Activated CD8-positive, alpha-beta T cell treated with anti-CD3 and anti-CD28 coated beads, Interleukin-2, amount 10 ng/mL, durations not matched to agents 7 days and 5 days (primary cell): ENCODE data around the gene PRKCA. TPM values are rescaled to one million over a fixed set of nuclear protein-coding genes. Genes with fewer than 3 reads are reported as not detected.

Source experiments
- ATAC-seq: fragments of 150-1000 bp; cut with Tn5 transposase; one replicate; pipeline ENCODE4 v1.10.0; 2021; ENCODE audit warnings: moderate library complexity
- CTCF ChIA-PET: fragments of 350-600 bp; sonication (Branson Sonifier 250); formaldehyde crosslinking; loops from one replicate; lab custom pipeline; 2021; ENCODE audit warnings: antibody characterized with exemption; lab: Charles Lee
- POLR2A ChIA-PET: fragments of 350-600 bp; sonication (Branson Sonifier 250); formaldehyde crosslinking; loops from one replicate; lab custom pipeline; 2021; ENCODE audit warnings: antibody characterized with exemption; lab: Charles Lee
- DNase-seq: peaks from one replicate; pipeline ENCODE4 v3.0.0-alpha.2; 2020
- H3K27ac Mint-ChIP-seq: one replicate; pipeline ENCODE4 v1.8.0; 2021; ENCODE audit warnings: mild to moderate bottlenecking, mixed read lengths
- H3K27me3 Mint-ChIP-seq: one replicate; pipeline ENCODE4 v1.8.0; 2021; ENCODE audit warnings: low read depth, mixed read lengths
- H3K36me3 Mint-ChIP-seq: one replicate; pipeline ENCODE4 v1.8.0; 2021; ENCODE audit warnings: low read depth, mixed read lengths
- H3K4me1 Mint-ChIP-seq: one replicate; pipeline ENCODE4 v1.8.0; 2021; ENCODE audit warnings: low read depth, mixed read lengths
- H3K4me3 Mint-ChIP-seq: one replicate; pipeline ENCODE4 v1.8.0; 2021; ENCODE audit warnings: mild to moderate bottlenecking, mixed read lengths
- H3K9me3 Mint-ChIP-seq: one replicate; pipeline ENCODE4 v1.8.0; 2022; ENCODE audit warnings: mixed read lengths; ENCODE audit not compliant: insufficient read depth
- total RNA-seq, 2 experiments: library from RNA; stranded (reverse); gene quantifications; one replicate each; pipeline ENCODE4 v1.2.3, GENCODE V29; 2021

The PRKCA gene
- total RNA-seq, 2 experiments from 2014 or later: 74.1 to 76.9 TPM

- POLR2A ChIA-PET: no interaction called here
- no peak overlapping the region for H3K4me3 Mint-ChIP-seq
Observed at GRCh38 chr17:66840061-66840460, 537.6 kb downstream of the PRKCA start.

GRCh38 chr17:66841328-66841727, 538.9 kb downstream of the PRKCA start:
- peaks cover 16% of the 10 kb centered on the region for H3K27me3 Mint-ChIP-seq
- no peak overlapping the region for H3K4me3 Mint-ChIP-seq
- ATAC-seq: no peak
- no peaks in the 10 kb centered on the region for H3K9me3 Mint-ChIP-seq
- no peak for DNase-seq
- no peaks in the 10 kb centered on the region for H3K36me3 Mint-ChIP-seq
- H3K4me1 Mint-ChIP-seq: no peaks in the 10 kb centered on the region
- POLR2A ChIA-PET: no interaction called here
- CTCF ChIA-PET: no interaction called here
- no peak overlapping the region for H3K27ac Mint-ChIP-seq

More at GRCh38 chr17:66840061-66840460, 537.6 kb downstream of the PRKCA start:
- no peak for DNase-seq
- ATAC-seq: no peak
- Mint-ChIP-seq H3K27me3 (peaks cover 24% of the 10 kb centered on the region), H3K36me3 (no peaks in the 10 kb centered on the region), H3K27ac (no peak overlapping the region), H3K9me3 (no peaks in the 10 kb centered on the region), H3K4me1 (no peaks in the 10 kb centered on the region)
- CTCF ChIA-PET: no interaction called here

GRCh38 chr17:66841744-66842143, 539.3 kb downstream of the PRKCA start:
- DNase-seq (no peak), ATAC-seq (no peak)
- CTCF ChIA-PET: no interaction called here
- Mint-ChIP-seq H3K4me1 (no peaks in the 10 kb centered on the region), H3K4me3 (no peak overlapping the region), H3K36me3 (no peaks in the 10 kb centered on the region), H3K27ac (no peak overlapping the region), H3K27me3 (peaks cover 13% of the 10 kb centered on the region), H3K9me3 (no peaks in the 10 kb centered on the region)
- POLR2A ChIA-PET: no interaction called here

- Mint-ChIP-seq H3K27me3 (peaks cover 8% of the 10 kb centered on the region), H3K9me3 (no peaks in the 10 kb centered on the region), H3K4me3 (no peak overlapping the region), H3K27ac (no peak overlapping the region), H3K4me1 (no peaks in the 10 kb centered on the region), H3K36me3 (no peaks in the 10 kb centered on the region)
- DNase-seq (no peak), ATAC-seq (no peak)
- ChIA-PET POLR2A (no interaction called here), CTCF (no interaction called here)
Observed at GRCh38 chr17:66842505-66842904, 540.1 kb downstream of the PRKCA start.

GRCh38 chr17:66842959-66843358, 540.5 kb downstream of the PRKCA start:
- no peaks in the 10 kb centered on the region for H3K36me3 Mint-ChIP-seq
- H3K27ac Mint-ChIP-seq: no peak overlapping the region
- no peak for ATAC-seq
- ChIA-PET CTCF (no interaction called here), POLR2A (no interaction called here)
- no peak for DNase-seq
- H3K4me1 Mint-ChIP-seq: no peaks in the 10 kb centered on the region
- H3K9me3 Mint-ChIP-seq: no peaks in the 10 kb centered on the region
- peaks cover 7% of the 10 kb centered on the region for H3K27me3 Mint-ChIP-seq
- no peak overlapping the region for H3K4me3 Mint-ChIP-seq

GRCh38 chr17:66843627-66844026, 541.2 kb downstream of the PRKCA start:
- no peak overlapping the region for H3K27ac Mint-ChIP-seq
- ChIA-PET CTCF (no interaction called here), POLR2A (no interaction called here)
- no peaks in the 10 kb centered on the region for H3K36me3 Mint-ChIP-seq
- no peaks in the 10 kb centered on the region for H3K9me3 Mint-ChIP-seq
- no peak overlapping the region for H3K4me3 Mint-ChIP-seq
- H3K27me3 Mint-ChIP-seq: peaks cover 7% of the 10 kb centered on the region
- no peaks in the 10 kb centered on the region for H3K4me1 Mint-ChIP-seq
- ATAC-seq (no peak), DNase-seq (no peak)

- H3K36me3 Mint-ChIP-seq: no peaks in the 10 kb centered on the region
- ChIA-PET CTCF (no interaction called here), POLR2A (no interaction called here)
- DNase-seq (no peak), ATAC-seq (no peak)
- H3K4me3 Mint-ChIP-seq: no peak overlapping the region
- H3K4me1 Mint-ChIP-seq: no peaks in the 10 kb centered on the region
- no peaks in the 10 kb centered on the region for H3K9me3 Mint-ChIP-seq
- H3K27ac Mint-ChIP-seq: no peak overlapping the region
- H3K27me3 Mint-ChIP-seq: peaks cover 3% of the 10 kb centered on the region
Observed at GRCh38 chr17:66847704-66848103, 545.3 kb downstream of the PRKCA start.

- H3K4me1 Mint-ChIP-seq: no peaks in the 10 kb centered on the region
- peaks cover 3% of the 10 kb centered on the region for H3K27me3 Mint-ChIP-seq
- no peaks in the 10 kb centered on the region for H3K9me3 Mint-ChIP-seq
- no peaks in the 10 kb centered on the region for H3K36me3 Mint-ChIP-seq
- ATAC-seq (no peak), DNase-seq (no peak)
- no peak overlapping the region for H3K27ac Mint-ChIP-seq
- CTCF ChIA-PET: no interaction called here
- no peak overlapping the region for H3K4me3 Mint-ChIP-seq
- POLR2A ChIA-PET: no interaction called here
Observed at GRCh38 chr17:66848496-66848895, 546.1 kb downstream of the PRKCA start.

GRCh38 chr17:66849032-66849655, 546.7 kb downstream of the PRKCA start:
- H3K9me3 Mint-ChIP-seq: no peaks in the 10 kb centered on the region
- CTCF ChIA-PET: no interaction called here
- H3K36me3 Mint-ChIP-seq: no peaks in the 10 kb centered on the region
- ATAC-seq (no peak), DNase-seq (no peak)
- H3K4me1 Mint-ChIP-seq: no peaks in the 10 kb centered on the region
- H3K4me3 Mint-ChIP-seq: no peak overlapping the region
- H3K27ac Mint-ChIP-seq: no peak overlapping the region
- POLR2A ChIA-PET: no interaction called here
- peaks cover 3% of the 10 kb centered on the region for H3K27me3 Mint-ChIP-seq

- Mint-ChIP-seq H3K4me3 (no peak overlapping the region), H3K27ac (no peak overlapping the region), H3K27me3 (peaks cover 3% of the 10 kb centered on the region), H3K9me3 (no peaks in the 10 kb centered on the region), H3K36me3 (no peaks in the 10 kb centered on the region), H3K4me1 (no peaks in the 10 kb centered on the region)
- ATAC-seq (no peak), DNase-seq (no peak)
- POLR2A ChIA-PET: no interaction called here
- CTCF ChIA-PET: no interaction called here
Observed at GRCh38 chr17:66849851-66850580, 547.6 kb downstream of the PRKCA start.

GRCh38 chr17:66850692-66851091, 548.3 kb downstream of the PRKCA start:
- no peak for ATAC-seq
- H3K27ac Mint-ChIP-seq: no peak overlapping the region
- H3K4me3 Mint-ChIP-seq: no peak overlapping the region
- H3K27me3 Mint-ChIP-seq: peaks cover 3% of the 10 kb centered on the region
- ChIA-PET CTCF (no interaction called here), POLR2A (no interaction called here)
- H3K4me1 Mint-ChIP-seq: no peaks in the 10 kb centered on the region
- no peaks in the 10 kb centered on the region for H3K36me3 Mint-ChIP-seq
- H3K9me3 Mint-ChIP-seq: no peaks in the 10 kb centered on the region
- DNase-seq: no peak

GRCh38 chr17:66855204-66855603, 552.8 kb downstream of the PRKCA start:
- Mint-ChIP-seq H3K36me3 (no peaks in the 10 kb centered on the region), H3K9me3 (no peaks in the 10 kb centered on the region), H3K27me3 (peaks cover 4% of the 10 kb centered on the region), H3K27ac (no peak overlapping the region), H3K4me1 (no peaks in the 10 kb centered on the region), H3K4me3 (no peak overlapping the region)
- DNase-seq (peak; percentile 41), ATAC-seq (no peak)
- ChIA-PET POLR2A (no interaction called here), CTCF (no interaction called here)
